ENCODE measurements around the gene AP3S2. TPM values are rescaled to one million over a fixed set of nuclear protein-coding genes. Genes with fewer than 3 reads are reported as not detected.

AP3S2 gene
- total RNA-seq, 1 donor from 2014 or later: 16.0 TPM

- Histone ChIP-seq H3K9me3 (no peaks in the 10 kb centered on the region), H3K4me3 (no peak overlapping the region), H3K4me1 (no peaks in the 10 kb centered on the region), H3K27me3 (no peaks in the 10 kb centered on the region), H3K36me3 (peaks cover 15 to 27% of the 10 kb centered on the region in 2 donors), H3K27ac (no peak overlapping the region)
- TF ChIP-seq CTCF (IDR thresholded peaks at IDR 0.05): no peak
- no peak for DNase-seq (ENCODE audit: low spot score in 2 of 2)
- intact Hi-C loops (cut with DNase I): no loop called here
Measured at GRCh38 chr15:89852342-89852995, 41.3 kb downstream of the AP3S2 start.

- peaks cover 15 to 27% of the 10 kb centered on the region in 2 donors for H3K36me3 ChIP-seq
- H3K27ac ChIP-seq: no peak overlapping the region
- intact Hi-C loops (cut with DNase I): no loop called here
- H3K4me3 ChIP-seq: no peak overlapping the region
- no peaks in the 10 kb centered on the region for H3K27me3 ChIP-seq
- DNase-seq (ENCODE audit: low spot score in 2 of 2): no peak
- no peaks in the 10 kb centered on the region for H3K9me3 ChIP-seq
- no peaks in the 10 kb centered on the region for H3K4me1 ChIP-seq
- TF ChIP-seq CTCF (IDR thresholded peaks at IDR 0.05): no peak
Measured at GRCh38 chr15:89851673-89852341, 42.0 kb downstream of the AP3S2 start.

GRCh38 chr15:89848970-89849292, 44.9 kb downstream of the AP3S2 start:
- intact Hi-C loops (cut with DNase I): no loop called here
- Histone ChIP-seq H3K27me3 (no peaks in the 10 kb centered on the region), H3K36me3 (peaks cover 11 to 27% of the 10 kb centered on the region in 2 donors), H3K27ac (no peak overlapping the region), H3K4me3 (no peak overlapping the region), H3K4me1 (peaks cover 0 to 6% of the 10 kb centered on the region in 2 donors), H3K9me3 (no peaks in the 10 kb centered on the region)
- no peak for TF ChIP-seq CTCF (IDR thresholded peaks at IDR 0.05)
- DNase-seq (ENCODE audit: low spot score in 2 of 2): no peak

GRCh38 chr15:89847101-89847500, 46.7 kb downstream of the AP3S2 start:
- peaks cover 0 to 6% of the 10 kb centered on the region in 2 donors for H3K4me1 ChIP-seq
- H3K27ac ChIP-seq: no peak overlapping the region
- TF ChIP-seq CTCF (IDR thresholded peaks at IDR 0.05): no peak
- H3K27me3 ChIP-seq: no peaks in the 10 kb centered on the region
- intact Hi-C loops (cut with DNase I): no loop called here
- H3K9me3 ChIP-seq: no peaks in the 10 kb centered on the region
- no peak overlapping the region for H3K4me3 ChIP-seq
- H3K36me3 ChIP-seq: peaks cover 7 to 22% of the 10 kb centered on the region in 2 donors
- no peak for DNase-seq (ENCODE audit: low spot score in 2 of 2)

- H3K4me3 ChIP-seq: no peak overlapping the region
- TF ChIP-seq CTCF (IDR thresholded peaks at IDR 0.05): no peak
- H3K4me1 ChIP-seq: peaks cover 0 to 6% of the 10 kb centered on the region in 2 donors
- H3K27ac ChIP-seq: no peak overlapping the region
- peaks cover 10% of the 10 kb centered on the region in 2 donors for H3K36me3 ChIP-seq
- intact Hi-C loops (cut with DNase I): no loop called here
- H3K9me3 ChIP-seq: no peaks in the 10 kb centered on the region
- H3K27me3 ChIP-seq: no peaks in the 10 kb centered on the region
- DNase-seq (ENCODE audit: low spot score in 2 of 2): no peak
Measured at GRCh38 chr15:89845305-89845893, 48.4 kb downstream of the AP3S2 start.
